22Rv1 (cell line): Measurements from ENCODE around the gene CTNNAL1.

Source experiments
- CTCF ChIP-seq: fragments of 450-650 bp; IDR thresholded peaks from 2 replicates; pipeline ENCODE4 v1.5.1; 2017; ENCODE audit warnings: mild to moderate bottlenecking
- ZFX ChIP-seq: fragments of 450-650 bp; IDR thresholded peaks from 2 replicates; pipeline ENCODE4 v1.6.1; 2017; ENCODE audit warnings: antibody characterized with exemption, borderline replicate concordance

DNA sequence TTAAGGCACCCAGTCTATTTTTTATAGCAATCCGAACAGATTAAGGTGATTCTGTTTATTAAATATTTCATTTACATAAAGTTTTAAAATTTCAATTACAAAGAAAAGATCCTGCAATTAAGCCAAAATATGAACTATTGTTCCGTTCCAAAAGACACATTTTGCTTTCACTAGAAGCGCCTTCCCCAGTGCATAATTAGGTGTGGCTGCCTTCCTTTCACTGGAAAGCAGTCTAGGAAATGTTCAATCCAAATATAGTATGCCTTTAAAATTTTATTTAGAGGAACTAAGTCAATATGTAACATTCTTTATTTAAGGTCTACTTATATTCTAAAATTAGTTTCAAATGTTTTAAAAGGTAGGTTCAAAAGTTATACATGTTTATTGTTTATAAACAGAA lies 7.6 kb downstream of the CTNNAL1 start:
- no peak for TF ChIP-seq CTCF
- no peak for TF ChIP-seq ZFX
